Measurements from ENCODE around the gene CD209.
"Not testable (repeated sequence)": the region's sequence is repeated elsewhere in the genome, so short reads cannot be mapped to it uniquely, and the experiment has no call there.

CD209 gene

GRCh38 chr19:7746903-7747884, at the start of gene CD209:
TSS of gene CD209 (minus strand) at chr19:7747534. CDS start at chr19:7747511, 23 bp downstream.
- DNase-seq (ENCODE audit: low read depth in 3 of 3): no peak

- no peak for DNase-seq (ENCODE audit: low read depth in 3 of 3)
Measured at GRCh38 chr19:7795555-7796161, 48.3 kb upstream of the CD209 start.

GRCh38 chr19:7793493-7793892, 46.2 kb upstream of the CD209 start:
- DNase-seq (ENCODE audit: low read depth in 3 of 3): no peak

- DNase-seq (ENCODE audit: low read depth in 3 of 3): not testable (repeated sequence)
Measured at GRCh38 chr19:7792701-7793100, 45.4 kb upstream of the CD209 start.

GRCh38 chr19:7792281-7792680, 44.9 kb upstream of the CD209 start:
- no peak for DNase-seq (ENCODE audit: low read depth in 3 of 3)

- no peak for DNase-seq (ENCODE audit: low read depth in 3 of 3)
Measured at GRCh38 chr19:7790416-7790815, 43.1 kb upstream of the CD209 start.

GRCh38 chr19:7789447-7789846, 42.1 kb upstream of the CD209 start:
- no peak for DNase-seq (ENCODE audit: low read depth in 3 of 3)

GRCh38 chr19:7788933-7789323, 41.6 kb upstream of the CD209 start:
- DNase-seq (ENCODE audit: low read depth in 3 of 3): no peak

- DNase-seq (ENCODE audit: low read depth in 3 of 3): no peak
Measured at GRCh38 chr19:7788178-7788932, 41.0 kb upstream of the CD209 start.

- no peak for DNase-seq (ENCODE audit: low read depth in 3 of 3)
Measured at GRCh38 chr19:7787602-7788177, 40.4 kb upstream of the CD209 start.

- DNase-seq (ENCODE audit: low read depth in 3 of 3): no peak
Measured at GRCh38 chr19:7787141-7787540, 39.8 kb upstream of the CD209 start.

GRCh38 chr19:7784856-7785255, 37.5 kb upstream of the CD209 start:
- no peak for DNase-seq (ENCODE audit: low read depth in 3 of 3)

GRCh38 chr19:7783991-7784423, 36.7 kb upstream of the CD209 start:
- no peak for DNase-seq (ENCODE audit: low read depth in 3 of 3)

- no peak for DNase-seq (ENCODE audit: low read depth in 3 of 3)
Measured at GRCh38 chr19:7781157-7781556, 33.8 kb upstream of the CD209 start.

GRCh38 chr19:7779631-7780486, 32.5 kb upstream of the CD209 start:
- DNase-seq (ENCODE audit: low read depth in 3 of 3): no peak

- DNase-seq (ENCODE audit: low read depth in 3 of 3): no peak
Measured at GRCh38 chr19:7778081-7778480, 30.7 kb upstream of the CD209 start.

- DNase-seq (ENCODE audit: low read depth in 3 of 3): no peak
Measured at GRCh38 chr19:7775761-7776160, 28.4 kb upstream of the CD209 start.

GRCh38 chr19:7773841-7774240, 26.5 kb upstream of the CD209 start:
- DNase-seq (ENCODE audit: low read depth in 3 of 3): no peak

- DNase-seq (ENCODE audit: low read depth in 3 of 3): peak; percentile 19 to 40 (median 25)
Measured at GRCh38 chr19:7772752-7773291, 25.5 kb upstream of the CD209 start.

GRCh38 chr19:7771072-7771471, 23.7 kb upstream of the CD209 start:
- no peak for DNase-seq (ENCODE audit: low read depth in 3 of 3)

- DNase-seq (ENCODE audit: low read depth in 3 of 3): no peak
Measured at GRCh38 chr19:7769171-7769570, 21.8 kb upstream of the CD209 start.

Measured in stimulated activated CD4-positive, alpha-beta T cell treated with anti-CD3 and anti-CD28 coated beads, TNF-alpha, amount 100 ng/mL, for 48 hours (primary cell).